C4-2B (cell line): Measurements from ENCODE around the gene SLC6A12.

Experiments
- CTCF ChIP-seq: fragments of 450-650 bp; conservative IDR thresholded peaks from 2 replicates; pipeline ENCODE4 v1.5.1; 2017; ENCODE audit warnings: mild to moderate bottlenecking
- ZFX ChIP-seq: fragments of 450-650 bp; IDR thresholded peaks from 2 replicates; pipeline ENCODE4 v1.6.1; 2017

- no peak for TF ChIP-seq CTCF
- TF ChIP-seq ZFX: no peak
Observed at GRCh38 chr12:163406-163986, 50.5 kb downstream of the SLC6A12 start.
